Loucy (cell line): Measurements from ENCODE around the gene CYP3A4.

Source experiments
- EZH2phosphoT487 ChIP-seq: fragments of 200-600 bp; IDR thresholded peaks from 2 replicates; pipeline ENCODE4 v1.6.1; 2018; ENCODE audit warnings: antibody characterized with exemption, mild to moderate bottlenecking, moderate library complexity, borderline replicate concordance
- TF ChIP-seq, protein P1 (sequence below): fragments of 200-600 bp; sonication (generic); conservative IDR thresholded peaks from 2 replicates; pipeline ENCODE4 v1.5.1; 2014; ENCODE audit warnings: mild to moderate bottlenecking, antibody characterized with exemption, low read length

DNA sequence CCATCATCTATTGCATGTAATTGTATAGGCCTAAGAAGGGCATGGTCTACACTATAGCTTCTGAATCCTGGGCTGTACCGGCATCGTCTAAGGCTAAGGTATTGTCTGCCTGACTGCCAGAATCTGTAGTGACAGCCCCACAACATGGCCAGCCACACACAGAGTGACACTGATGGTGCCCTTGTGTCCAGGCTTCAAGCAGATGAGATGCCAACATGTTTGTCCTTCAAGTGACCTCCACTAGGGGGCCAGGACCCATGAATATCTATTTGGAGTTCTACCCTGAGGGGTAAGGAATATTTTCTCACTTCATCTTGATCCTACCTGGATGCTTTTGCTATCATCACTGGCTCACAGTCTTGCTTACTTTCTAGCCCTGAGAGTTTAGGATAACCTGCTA, 50.5 kb downstream of the CYP3A4 start:
- TF ChIP-seq, protein P1, sequence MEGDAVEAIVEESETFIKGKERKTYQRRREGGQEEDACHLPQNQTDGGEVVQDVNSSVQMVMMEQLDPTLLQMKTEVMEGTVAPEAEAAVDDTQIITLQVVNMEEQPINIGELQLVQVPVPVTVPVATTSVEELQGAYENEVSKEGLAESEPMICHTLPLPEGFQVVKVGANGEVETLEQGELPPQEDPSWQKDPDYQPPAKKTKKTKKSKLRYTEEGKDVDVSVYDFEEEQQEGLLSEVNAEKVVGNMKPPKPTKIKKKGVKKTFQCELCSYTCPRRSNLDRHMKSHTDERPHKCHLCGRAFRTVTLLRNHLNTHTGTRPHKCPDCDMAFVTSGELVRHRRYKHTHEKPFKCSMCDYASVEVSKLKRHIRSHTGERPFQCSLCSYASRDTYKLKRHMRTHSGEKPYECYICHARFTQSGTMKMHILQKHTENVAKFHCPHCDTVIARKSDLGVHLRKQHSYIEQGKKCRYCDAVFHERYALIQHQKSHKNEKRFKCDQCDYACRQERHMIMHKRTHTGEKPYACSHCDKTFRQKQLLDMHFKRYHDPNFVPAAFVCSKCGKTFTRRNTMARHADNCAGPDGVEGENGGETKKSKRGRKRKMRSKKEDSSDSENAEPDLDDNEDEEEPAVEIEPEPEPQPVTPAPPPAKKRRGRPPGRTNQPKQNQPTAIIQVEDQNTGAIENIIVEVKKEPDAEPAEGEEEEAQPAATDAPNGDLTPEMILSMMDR: peak; percentile 68
- TF ChIP-seq EZH2phosphoT487: no peak
